Measurements from ENCODE around the gene CEP68. TPM values are rescaled to one million over a fixed set of nuclear protein-coding genes. Genes with fewer than 3 reads are reported as not detected.
A peak's percentile ranks its signal among the peaks of the same experiment; 100 is the strongest.
"Not testable (repeated sequence)": the region's sequence is repeated elsewhere in the genome, so short reads cannot be mapped to it uniquely, and the experiment has no call there.

CEP68 gene
- total RNA-seq, 1 experiment from 2014 or later, result 11.2 TPM

- TF ChIP-seq ZBTB33 (IDR thresholded peaks at IDR 0.05; ENCODE audit: extremely low read depth, insufficient replicate concordance, low read length) (no peak), YY1 (IDR thresholded peaks at IDR 0.05; ENCODE audit: extremely low read depth, insufficient replicate concordance, low read depth, low read length) (no peak), ELF1 (IDR thresholded peaks at IDR 0.05; ENCODE audit: borderline replicate concordance, low read depth) (no peak), POLR2A (IDR thresholded peaks at IDR 0.05; ENCODE audit: borderline replicate concordance, extremely low read depth, insufficient read depth, insufficient read length) (no peak), SRF (IDR thresholded peaks at IDR 0.05; ENCODE audit: low read depth) (no peak), EZH2phosphoT487 (IDR thresholded peaks at IDR 0.05; ENCODE audit: borderline replicate concordance) (no peak), EZH2 (IDR thresholded peaks at IDR 0.05) (no peak)
Measured at GRCh38 chr2:65122313-65122712, 66.1 kb downstream of the CEP68 start (continued).

- H3K9me3 ChIP-seq (ENCODE audit: control insufficient read depth in 1 of 2, insufficient read depth in 1 of 2, low read depth in 1 of 2, low read length in 2 of 2); BruUV-seq (replicated peaks); ATAC-seq; H3K9me2 ChIP-seq (ENCODE audit: insufficient read depth); H3K36me3 ChIP-seq (ENCODE audit: control insufficient read depth in 1 of 2, insufficient read depth in 2 of 2, low read length in 2 of 2); CTCF ChIA-PET; H3K27ac ChIP-seq (ENCODE audit: low read depth, low read length); DNase-seq (ENCODE audit: low read depth, low spot score); RAD21 ChIA-PET (ENCODE audit: low non-redundant PET in 1 of 2, low total read pairs in 2 of 2, uncharacterized antibody in 2 of 2, unreplicated experiment in 2 of 2); H2AFZ ChIP-seq (ENCODE audit: low read depth, low read length, poor library complexity, severe bottlenecking); H3K27me3 ChIP-seq (ENCODE audit: insufficient read depth, low read length); intact Hi-C loops (cut with micrococcal nuclease): not testable (repeated sequence)
- 0 out of 2 replicates have a peak overlapping the region, but pooled peaks have one; percentile 14 for H3K9ac ChIP-seq (ENCODE audit: low read length)
- H3K4me2 ChIP-seq (ENCODE audit: low read length), result peak overlapping the region; percentile 66
- H3K4me1 ChIP-seq (ENCODE audit: control insufficient read depth in 1 of 2, insufficient read depth in 2 of 2, low read length in 2 of 2), result peaks cover 36 to 52% of the 10 kb centered on the region in 2 experiments
- peaks cover 95% of the 10 kb centered on the region for H3K79me2 ChIP-seq (ENCODE audit: insufficient read depth, low read length)
- POLR2A ChIA-PET, result interaction anchor here (0.6 kb wide), 1 partner anchor 69 kb away, joined by 3 read pairs; the partner anchor contains the start of gene CEP68
- peaks cover 29% of the 10 kb centered on the region; the same call in 1 of the 2 replicates for H4K20me1 ChIP-seq (ENCODE audit: insufficient read depth)
- peak overlapping the region in 1 of 2 experiments; percentile 23; a peak in 1 of 4 replicates for H3K4me3 ChIP-seq (replicated peaks in 1 of 2; ENCODE audit: low read depth in 1 of 2, low read length in 2 of 2)
Measured at GRCh38 chr2:65125457-65125856, 69.2 kb downstream of the CEP68 start.
